ENCODE results near the gene IQSEC3. TPM values are rescaled to one million over a fixed set of nuclear protein-coding genes. Genes with fewer than 3 reads are reported as not detected.
A peak's percentile ranks its signal among the peaks of the same experiment; 100 is the strongest.

Gene IQSEC3
- polyA plus RNA-seq, 1 donor = 2.7 TPM

DNA sequence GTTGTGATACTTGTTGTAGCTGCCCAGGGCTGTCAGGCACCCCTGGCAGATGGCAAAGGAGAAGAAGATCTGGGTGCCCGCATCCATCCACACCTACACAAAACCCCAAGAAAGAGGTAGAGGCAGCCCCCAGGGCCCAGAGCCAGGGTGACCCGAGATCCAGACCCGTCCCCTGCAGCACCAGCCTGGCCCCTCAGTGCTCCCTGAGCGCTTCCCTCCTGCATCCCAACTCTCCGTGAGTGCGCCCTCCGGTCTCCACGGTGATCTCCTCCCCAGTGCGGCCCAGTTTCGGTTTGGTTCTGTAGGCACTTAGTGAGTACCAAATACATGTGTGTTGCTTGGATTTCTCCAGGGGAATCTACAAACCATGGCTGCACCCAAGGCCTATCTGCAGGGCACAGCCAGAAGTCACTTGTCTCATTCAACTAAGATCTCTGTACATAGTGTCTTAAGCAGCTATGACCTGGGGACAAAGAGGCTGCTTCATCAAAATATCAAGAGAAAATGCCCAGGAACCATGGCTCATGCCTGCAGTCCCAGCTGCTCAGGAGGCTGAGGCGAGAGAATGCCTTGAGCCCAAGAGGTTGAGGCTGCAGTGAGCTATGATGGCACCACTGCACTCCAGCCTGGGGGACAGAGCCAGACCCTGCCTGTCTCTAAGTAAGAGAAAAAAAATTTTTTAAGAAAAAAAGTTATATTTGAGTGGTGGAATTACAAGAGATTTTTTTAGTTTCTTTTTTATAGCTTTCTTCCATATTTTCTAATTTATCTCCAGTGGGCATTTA lies 131.5 kb downstream of the IQSEC3 start:
- Histone ChIP-seq H3K9me3 (ENCODE audit: control insufficient read depth, low read depth, low read length) (no peaks in the 10 kb centered on the region), H3K27ac (ENCODE audit: low read length) (no peak overlapping the region), H3K27me3 (ENCODE audit: control insufficient read depth, insufficient read depth, low read length) (peaks cover 49% of the 10 kb centered on the region), H3K36me3 (ENCODE audit: control insufficient read depth, insufficient read depth, low read length) (no peaks in the 10 kb centered on the region), H3K4me3 (ENCODE audit: low read length) (no peak overlapping the region), H3K4me1 (ENCODE audit: control insufficient read depth, insufficient read depth, low read length) (no peaks in the 10 kb centered on the region)
- no CpG with 5 or more reads among the region's 11 CpGs for WGBS (ENCODE audit: insufficient coverage, low lambda C conversion rate)
- no peak for DNase-seq

DNA sequence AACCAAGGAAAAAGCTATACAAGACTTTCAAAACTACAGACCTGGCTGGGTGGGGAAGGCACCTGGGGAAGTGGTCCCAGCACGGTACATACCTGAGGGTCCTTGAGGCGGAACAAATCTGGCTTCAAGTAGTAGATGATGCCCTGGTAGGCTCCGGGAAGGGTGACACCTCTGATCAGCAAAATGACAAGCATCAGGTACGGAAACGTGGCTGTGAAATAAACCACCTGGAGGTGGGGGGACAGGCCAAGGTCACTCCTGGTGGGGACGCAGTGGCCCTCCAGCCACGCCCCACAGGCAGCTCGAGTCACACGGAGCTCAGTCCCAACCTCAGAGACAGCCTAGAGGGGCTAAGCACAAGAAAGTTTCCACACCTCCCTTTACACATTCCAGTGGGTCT lies 132.1 kb downstream of the IQSEC3 start:
- WGBS (ENCODE audit: insufficient coverage, low lambda C conversion rate) = no CpG with 5 or more reads among the region's 9 CpGs
- Histone ChIP-seq H3K4me1 (ENCODE audit: control insufficient read depth, insufficient read depth, low read length) (no peaks in the 10 kb centered on the region), H3K36me3 (ENCODE audit: control insufficient read depth, insufficient read depth, low read length) (no peaks in the 10 kb centered on the region), H3K27me3 (ENCODE audit: control insufficient read depth, insufficient read depth, low read length) (peaks cover 46% of the 10 kb centered on the region), H3K9me3 (ENCODE audit: control insufficient read depth, low read depth, low read length) (no peaks in the 10 kb centered on the region), H3K4me3 (ENCODE audit: low read length) (no peak overlapping the region), H3K27ac (ENCODE audit: low read length) (no peak overlapping the region)
- no peak for DNase-seq

DNA sequence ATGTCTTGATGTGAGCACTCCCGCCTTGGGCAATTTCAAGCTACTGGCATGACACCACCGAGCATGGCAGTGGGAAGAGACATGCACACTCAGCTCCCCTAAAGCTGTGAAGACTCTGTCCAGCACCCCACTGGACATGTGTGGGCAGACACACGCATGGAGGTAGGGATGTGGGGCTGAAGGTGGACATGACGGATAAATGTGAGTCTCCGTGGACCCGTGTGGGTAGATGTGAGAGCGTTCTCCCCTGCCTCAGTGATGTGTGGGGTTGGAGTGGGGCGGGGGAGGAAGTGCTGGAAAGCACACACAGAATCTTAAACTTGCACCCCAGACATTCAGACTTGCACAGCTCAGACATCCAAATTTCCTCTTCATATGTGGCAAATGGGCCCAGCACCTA lies 134.8 kb downstream of the IQSEC3 start:
- Histone ChIP-seq H3K9me3 (ENCODE audit: control insufficient read depth, low read depth, low read length) (no peaks in the 10 kb centered on the region), H3K36me3 (ENCODE audit: control insufficient read depth, insufficient read depth, low read length) (no peaks in the 10 kb centered on the region), H3K27me3 (ENCODE audit: control insufficient read depth, insufficient read depth, low read length) (peaks cover 54% of the 10 kb centered on the region), H3K4me3 (ENCODE audit: low read length) (no peak overlapping the region), H3K27ac (ENCODE audit: low read length) (no peak overlapping the region), H3K4me1 (ENCODE audit: control insufficient read depth, insufficient read depth, low read length) (peaks cover 3% of the 10 kb centered on the region)
- no peak for DNase-seq
- no CpG with 5 or more reads among the region's 8 CpGs for WGBS (ENCODE audit: insufficient coverage, low lambda C conversion rate)

DNA sequence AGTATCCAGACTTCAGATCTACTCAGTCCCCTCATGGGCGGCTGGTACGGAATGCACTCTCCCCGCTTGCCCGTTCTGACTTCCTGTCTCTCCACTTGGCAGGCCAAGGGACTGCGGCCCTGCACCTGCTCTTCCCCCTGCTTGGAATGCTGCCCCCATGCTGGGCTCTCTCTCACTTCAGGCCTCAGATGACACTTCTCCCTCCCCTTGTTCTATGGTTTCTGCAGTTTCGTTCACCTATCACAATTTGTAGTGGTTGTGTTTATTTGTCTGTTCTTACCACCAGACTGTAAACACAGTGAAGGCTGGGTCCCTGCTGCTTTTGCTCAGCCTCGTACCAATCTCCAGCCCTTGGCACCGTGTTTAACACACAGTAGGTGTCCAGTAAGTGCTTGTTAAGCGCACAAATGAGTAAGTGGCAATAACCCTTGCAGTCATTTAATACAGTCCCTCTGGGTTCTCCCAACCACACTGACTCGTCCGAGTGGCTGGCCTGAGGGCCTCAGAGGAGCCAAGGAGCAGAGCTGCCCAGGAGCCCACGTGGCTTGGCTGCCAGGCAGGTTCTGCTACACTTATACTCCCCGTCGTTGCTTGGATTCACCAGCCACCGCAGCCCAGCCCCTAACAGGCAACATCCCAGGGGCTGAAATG lies 135.6 kb downstream of the IQSEC3 start:
- WGBS (ENCODE audit: insufficient coverage, low lambda C conversion rate) = no CpG with 5 or more reads among the region's 15 CpGs
- H3K27ac ChIP-seq (ENCODE audit: low read length) = no peak overlapping the region
- no peaks in the 10 kb centered on the region for H3K9me3 ChIP-seq (ENCODE audit: control insufficient read depth, low read depth, low read length)
- DNase-seq = no peak
- H3K4me3 ChIP-seq (ENCODE audit: low read length) = no peak overlapping the region
- H3K4me1 ChIP-seq (ENCODE audit: control insufficient read depth, insufficient read depth, low read length) = peaks cover 3% of the 10 kb centered on the region
- peaks cover 56% of the 10 kb centered on the region for H3K27me3 ChIP-seq (ENCODE audit: control insufficient read depth, insufficient read depth, low read length)
- no peaks in the 10 kb centered on the region for H3K36me3 ChIP-seq (ENCODE audit: control insufficient read depth, insufficient read depth, low read length)

DNA sequence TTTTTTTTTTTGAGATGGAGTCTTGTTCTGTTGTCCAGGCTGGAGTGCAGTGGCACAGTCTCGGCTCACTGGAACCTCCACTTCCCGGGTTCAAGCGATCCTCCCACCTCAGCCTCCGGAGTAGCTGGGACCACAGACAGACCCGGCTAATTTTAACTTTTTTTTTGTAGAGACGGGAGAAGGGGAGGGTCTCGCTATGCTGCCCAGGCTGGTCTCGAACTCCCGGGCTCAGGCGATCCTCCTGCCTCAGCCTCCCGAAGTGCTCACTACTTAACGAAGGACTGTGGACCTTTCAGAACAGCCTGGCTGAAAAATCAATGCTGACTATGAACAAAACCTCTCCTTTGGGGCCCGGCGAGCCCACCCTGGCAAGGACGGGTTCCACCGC lies 136.5 kb downstream of the IQSEC3 start:
- H3K9me3 ChIP-seq (ENCODE audit: control insufficient read depth, low read depth, low read length) = no peaks in the 10 kb centered on the region
- WGBS (ENCODE audit: insufficient coverage, low lambda C conversion rate) = no CpG with 5 or more reads among the region's 16 CpGs
- H3K4me3 ChIP-seq (ENCODE audit: low read length) = no peak overlapping the region
- H3K4me1 ChIP-seq (ENCODE audit: control insufficient read depth, insufficient read depth, low read length) = peaks cover 3% of the 10 kb centered on the region
- DNase-seq = no peak
- peaks cover 56% of the 10 kb centered on the region for H3K27me3 ChIP-seq (ENCODE audit: control insufficient read depth, insufficient read depth, low read length)
- H3K27ac ChIP-seq (ENCODE audit: low read length) = no peak overlapping the region
- H3K36me3 ChIP-seq (ENCODE audit: control insufficient read depth, insufficient read depth, low read length) = no peaks in the 10 kb centered on the region

DNA sequence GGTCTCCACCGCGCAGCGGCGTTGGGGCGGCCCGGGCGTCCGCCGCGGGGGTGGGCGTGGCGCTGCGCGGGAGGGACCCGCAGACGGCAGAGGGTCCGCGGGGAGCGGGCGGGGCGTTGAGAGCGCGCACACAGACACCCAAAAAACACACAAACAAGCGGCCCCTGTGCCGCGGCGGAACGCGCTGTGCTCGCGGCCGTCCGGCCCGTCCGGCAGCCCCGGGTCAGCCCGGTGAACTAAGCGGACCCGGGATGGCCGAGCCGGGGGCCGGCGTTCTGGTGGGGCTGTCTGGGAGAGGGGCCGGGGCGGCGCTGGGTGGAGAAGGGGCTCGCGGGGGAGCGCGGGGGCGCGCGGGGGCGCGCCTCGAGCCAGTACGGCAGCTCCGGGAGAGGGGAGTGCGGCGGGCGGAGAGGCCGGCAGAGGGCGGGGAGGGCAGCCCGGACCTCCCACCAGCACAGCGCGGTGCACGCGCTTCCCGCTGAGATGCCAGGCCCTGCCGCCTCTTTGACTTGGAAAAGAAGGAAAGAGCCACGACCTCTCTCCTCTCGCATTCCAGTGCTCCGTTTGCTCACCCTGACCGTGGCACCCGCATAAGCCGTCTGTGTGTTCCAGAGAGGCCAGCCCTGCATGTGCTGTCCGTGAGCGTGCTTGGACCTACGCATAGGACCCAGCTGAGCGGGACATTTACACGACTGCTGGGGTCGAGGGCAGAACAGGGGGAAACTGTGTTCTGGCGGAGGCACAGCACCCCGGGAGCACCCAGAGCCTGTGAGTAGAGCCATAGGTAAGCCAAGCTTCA lies 137.1 kb downstream of the IQSEC3 start:
- Histone ChIP-seq H3K27me3 (ENCODE audit: control insufficient read depth, insufficient read depth, low read length) (peaks cover 55% of the 10 kb centered on the region), H3K9me3 (ENCODE audit: control insufficient read depth, low read depth, low read length) (no peaks in the 10 kb centered on the region), H3K27ac (ENCODE audit: low read length) (no peak overlapping the region), H3K36me3 (ENCODE audit: control insufficient read depth, insufficient read depth, low read length) (no peaks in the 10 kb centered on the region), H3K4me1 (ENCODE audit: control insufficient read depth, insufficient read depth, low read length) (peaks cover 3% of the 10 kb centered on the region), H3K4me3 (ENCODE audit: low read length) (no peak overlapping the region)
- no CpG with 5 or more reads among the region's 84 CpGs for WGBS (ENCODE audit: insufficient coverage, low lambda C conversion rate)
- DNase-seq = peak in 1 of 2 donors; percentile 17

DNA sequence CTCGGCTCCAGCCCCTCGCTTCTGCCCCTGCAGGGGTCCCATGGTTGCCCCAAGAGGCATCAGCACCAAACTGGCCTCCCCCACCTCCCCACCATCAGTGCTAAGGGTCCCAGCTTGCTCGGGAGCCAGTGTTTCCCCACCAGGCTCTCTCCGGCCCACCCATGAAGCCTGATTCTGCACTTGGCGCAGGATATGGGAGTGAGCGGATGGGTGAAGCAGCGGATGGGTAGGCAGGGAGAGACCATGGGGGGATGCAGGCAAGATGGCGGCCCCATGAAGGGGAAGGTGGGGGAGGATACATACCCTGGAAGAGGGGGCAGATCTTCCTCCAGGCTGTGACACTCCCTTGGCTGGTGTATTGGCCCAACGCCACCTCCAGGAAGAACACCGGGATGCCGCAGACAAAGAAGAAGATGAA lies 137.7 kb downstream of the IQSEC3 start:
- Histone ChIP-seq H3K27me3 (ENCODE audit: control insufficient read depth, insufficient read depth, low read length) (peaks cover 51% of the 10 kb centered on the region), H3K9me3 (ENCODE audit: control insufficient read depth, low read depth, low read length) (no peaks in the 10 kb centered on the region), H3K4me1 (ENCODE audit: control insufficient read depth, insufficient read depth, low read length) (peaks cover 3% of the 10 kb centered on the region), H3K36me3 (ENCODE audit: control insufficient read depth, insufficient read depth, low read length) (no peaks in the 10 kb centered on the region), H3K4me3 (ENCODE audit: low read length) (no peak overlapping the region), H3K27ac (ENCODE audit: low read length) (no peak overlapping the region)
- WGBS (ENCODE audit: insufficient coverage, low lambda C conversion rate) = no CpG with 5 or more reads among the region's 11 CpGs
- no peak for DNase-seq

DNA sequence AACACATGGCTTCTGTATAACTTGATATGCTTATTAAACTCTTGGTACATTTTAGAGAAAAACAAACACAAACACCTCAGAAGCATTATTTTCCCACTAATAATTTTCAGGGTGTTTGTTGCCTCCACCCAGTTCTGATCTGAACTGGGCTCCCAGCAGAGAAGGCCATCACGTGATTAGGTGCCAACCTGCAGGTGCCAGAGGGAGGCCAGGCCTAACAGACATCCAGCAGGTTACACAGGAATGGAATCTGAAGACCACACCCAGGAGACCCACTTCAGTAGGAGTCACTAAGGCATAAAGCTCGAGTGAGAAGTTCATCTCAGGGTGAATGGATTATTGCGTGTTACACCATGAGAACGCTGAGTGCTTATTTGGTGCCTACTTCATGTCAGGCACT lies 138.5 kb downstream of the IQSEC3 start:
- Histone ChIP-seq H3K4me1 (ENCODE audit: control insufficient read depth, insufficient read depth, low read length) (peaks cover 3% of the 10 kb centered on the region), H3K36me3 (ENCODE audit: control insufficient read depth, insufficient read depth, low read length) (no peaks in the 10 kb centered on the region), H3K27me3 (ENCODE audit: control insufficient read depth, insufficient read depth, low read length) (peaks cover 49% of the 10 kb centered on the region), H3K27ac (ENCODE audit: low read length) (no peak overlapping the region), H3K9me3 (ENCODE audit: control insufficient read depth, low read depth, low read length) (no peaks in the 10 kb centered on the region), H3K4me3 (ENCODE audit: low read length) (no peak overlapping the region)
- no peak for DNase-seq
- no CpG with 5 or more reads among the region's 4 CpGs for WGBS (ENCODE audit: insufficient coverage, low lambda C conversion rate)

DNA sequence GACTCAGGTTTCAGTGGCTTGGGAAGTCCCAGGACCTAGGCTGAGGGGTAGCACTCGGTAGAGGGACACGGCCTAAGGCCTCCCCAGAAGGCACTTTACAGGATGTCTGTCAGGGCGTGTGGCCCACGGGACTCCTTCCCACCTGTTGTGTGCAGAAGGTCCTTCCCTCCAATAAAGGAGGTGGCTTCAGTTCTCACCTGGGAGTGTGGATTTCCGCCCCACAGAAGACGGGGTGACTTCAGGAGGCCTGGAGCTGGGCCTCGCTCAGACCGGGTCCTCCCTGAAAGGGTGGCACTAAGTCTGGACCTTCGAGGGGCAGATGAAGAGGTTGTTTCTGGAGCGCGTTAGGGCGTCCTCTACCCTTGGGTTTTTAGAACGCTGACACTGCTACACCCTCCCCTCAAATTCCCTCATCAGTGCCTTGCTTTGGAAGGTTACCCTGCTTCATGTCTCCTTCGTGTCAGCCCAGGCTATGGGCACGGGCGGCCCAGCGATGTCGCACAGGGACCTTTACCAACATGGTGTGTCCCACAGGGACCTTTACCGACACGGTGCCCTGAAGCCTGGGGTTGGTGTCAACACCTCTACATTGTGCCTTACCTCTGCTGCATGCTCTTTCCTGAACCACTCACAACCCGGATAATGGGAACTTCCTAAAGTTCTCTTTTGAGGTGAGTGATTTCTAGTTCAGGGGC lies 140.3 kb downstream of the IQSEC3 start:
- peaks cover 47% of the 10 kb centered on the region for H3K27me3 ChIP-seq (ENCODE audit: control insufficient read depth, insufficient read depth, low read length)
- H3K4me3 ChIP-seq (ENCODE audit: low read length) = no peak overlapping the region
- 100% methylated on average over 1 of the region's 21 CpGs for WGBS (ENCODE audit: insufficient coverage, low lambda C conversion rate)
- no peaks in the 10 kb centered on the region for H3K9me3 ChIP-seq (ENCODE audit: control insufficient read depth, low read depth, low read length)
- peaks cover 3% of the 10 kb centered on the region for H3K4me1 ChIP-seq (ENCODE audit: control insufficient read depth, insufficient read depth, low read length)
- no peaks in the 10 kb centered on the region for H3K36me3 ChIP-seq (ENCODE audit: control insufficient read depth, insufficient read depth, low read length)
- DNase-seq = no peak
- no peak overlapping the region for H3K27ac ChIP-seq (ENCODE audit: low read length)

DNA sequence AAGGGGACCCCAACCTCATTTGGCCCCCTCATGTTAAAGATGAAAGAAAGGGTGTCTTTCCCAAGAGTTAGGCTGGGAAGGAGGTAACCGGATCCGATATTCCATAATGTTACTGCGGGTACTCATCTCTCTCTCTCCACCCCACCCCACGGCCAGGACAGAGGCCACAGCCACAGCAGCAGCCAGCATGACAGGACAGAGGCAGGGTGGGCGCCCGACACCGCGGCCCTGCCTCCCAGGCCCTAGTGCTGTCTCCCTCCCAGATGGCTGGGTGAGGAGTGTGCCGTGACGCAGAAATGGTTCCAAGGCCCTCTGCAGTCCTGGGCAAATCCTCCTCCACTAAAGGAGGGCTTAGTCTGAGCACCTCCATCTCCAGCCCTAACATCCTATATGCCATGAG lies 141.2 kb downstream of the IQSEC3 start:
- Histone ChIP-seq H3K9me3 (ENCODE audit: control insufficient read depth, low read depth, low read length) (no peaks in the 10 kb centered on the region), H3K27me3 (ENCODE audit: control insufficient read depth, insufficient read depth, low read length) (peaks cover 46% of the 10 kb centered on the region), H3K27ac (ENCODE audit: low read length) (no peak overlapping the region), H3K4me3 (ENCODE audit: low read length) (no peak overlapping the region), H3K4me1 (ENCODE audit: control insufficient read depth, insufficient read depth, low read length) (peaks cover 3% of the 10 kb centered on the region), H3K36me3 (ENCODE audit: control insufficient read depth, insufficient read depth, low read length) (no peaks in the 10 kb centered on the region)
- WGBS (ENCODE audit: insufficient coverage, low lambda C conversion rate) = no CpG with 5 or more reads among the region's 10 CpGs
- no peak for DNase-seq
